Non-pigmented ciliary epithelial cell (primary cell): Measurements from ENCODE around the gene RAB40B.

Source experiments
- DNase-seq: peaks from one replicate; pipeline ENCODE4 v3.0.0-alpha.2; 2010; ENCODE audit warnings: low read depth

RAB40B gene

GRCh38 chr17:82691714-82692113 is 6.8 kb downstream of the RAB40B start:
- DNase-seq: no peak

- no peak for DNase-seq
These were observed 7.6 kb downstream of the RAB40B start for GRCh38 chr17:82690786-82691489.

- no peak for DNase-seq
These were observed 9.4 kb downstream of the RAB40B start for GRCh38 chr17:82689077-82689476.

- no peak for DNase-seq
These were observed 10.6 kb downstream of the RAB40B start for GRCh38 chr17:82687871-82688270.

- DNase-seq: no peak
These were observed 11.1 kb downstream of the RAB40B start for GRCh38 chr17:82687375-82687861.

GRCh38 chr17:82686366-82687324 is 11.9 kb downstream of the RAB40B start:
- no peak for DNase-seq

GRCh38 chr17:82685291-82685690 is 13.2 kb downstream of the RAB40B start:
- no peak for DNase-seq

- DNase-seq: no peak
These were observed 14.2 kb downstream of the RAB40B start for GRCh38 chr17:82684228-82684841.

GRCh38 chr17:82683534-82683933 is 15.0 kb downstream of the RAB40B start:
- no peak for DNase-seq

GRCh38 chr17:82681547-82681946 is 17.0 kb downstream of the RAB40B start:
- no peak for DNase-seq

- no peak for DNase-seq
These were observed 18.7 kb downstream of the RAB40B start for GRCh38 chr17:82679586-82680465.

- DNase-seq: no peak
These were observed 20.1 kb downstream of the RAB40B start for GRCh38 chr17:82678265-82678891.

- no peak for DNase-seq
These were observed 21.1 kb downstream of the RAB40B start for GRCh38 chr17:82677353-82677925.

GRCh38 chr17:82675476-82676245 is 22.8 kb downstream of the RAB40B start:
- no peak for DNase-seq

- no peak for DNase-seq
These were observed 23.6 kb downstream of the RAB40B start for GRCh38 chr17:82674656-82675475.

- no peak for DNase-seq
These were observed 27.6 kb downstream of the RAB40B start for GRCh38 chr17:82670661-82671450.

- DNase-seq: no peak
These were observed 29.8 kb downstream of the RAB40B start for GRCh38 chr17:82668631-82669099.

GRCh38 chr17:82668024-82668630 is 30.4 kb downstream of the RAB40B start:
- no peak for DNase-seq
